Occipital lobe (tissue), 1 donor: ENCODE measurements around the gene AKAP7. TPM values are rescaled to one million over a fixed set of nuclear protein-coding genes. Genes with fewer than 3 reads are reported as not detected.

Experiments
- total RNA-seq: library from RNA; depleted of rRNA; stranded (reverse); fragments of >200 nt; gene quantifications from one replicate; pipeline ENCODE4 v1.2.3, GENCODE V29; 2014

Gene AKAP7
- total RNA-seq, 1 donor from 2014 or later = 212 TPM

Other genes starting within 250 kb of the AKAP7 start
- gene EPB41L2, start 72.2 kb upstream of the AKAP7 start, total RNA-seq = 32.3 TPM